Measurements from ENCODE around the gene TAGLN. TPM values are rescaled to one million over a fixed set of nuclear protein-coding genes. Genes with fewer than 3 reads are reported as not detected.

The TAGLN gene
- polyA plus RNA-seq, 1 experiment, result 3,100 TPM

GRCh38 chr11:117238221-117238620 is 39.1 kb downstream of the TAGLN start:
- Histone ChIP-seq H3K27ac (ENCODE audit: low read depth, low read length) (no peak overlapping the region), H3K27me3 (ENCODE audit: control insufficient read depth, insufficient read depth, low read length) (no peaks in the 10 kb centered on the region), H3K9me3 (ENCODE audit: control insufficient read depth, insufficient read depth, low read length) (no peaks in the 10 kb centered on the region), H3K4me3 (ENCODE audit: low read depth, low read length) (no peak overlapping the region)
- TF ChIP-seq CTCF (IDR thresholded peaks at IDR 0.05; ENCODE audit: low read depth, low read length), result no peak
- no peak for DNase-seq (ENCODE audit: low read depth, low spot score)
- ChIA-PET POLR2A (interaction anchor here (0.7 kb wide), 1 partner anchor 359 kb away, joined by 4 read pairs; no protein-coding TSS in a partner anchor), CTCF (interaction anchor here (0.7 to 1.6 kb wide), 3 partner anchors 18 to 325 kb away, joined by 3 to 9 read pairs (median 7); no protein-coding TSS in a partner anchor)

- Histone ChIP-seq H3K9me3 (ENCODE audit: control insufficient read depth, insufficient read depth, low read length) (no peaks in the 10 kb centered on the region), H3K27ac (ENCODE audit: low read depth, low read length) (no peak overlapping the region), H3K27me3 (ENCODE audit: control insufficient read depth, insufficient read depth, low read length) (no peaks in the 10 kb centered on the region), H3K4me3 (ENCODE audit: low read depth, low read length) (no peak overlapping the region)
- peak; percentile 76 for DNase-seq (ENCODE audit: low read depth, low spot score)
- CTCF ChIA-PET, result interaction anchor here (0.6 to 1.7 kb wide), 10 partner anchors 15 to 187 kb away, joined by 3 to 7 read pairs (median 4); no protein-coding TSS in a partner anchor
- peak; percentile 72 for TF ChIP-seq CTCF (IDR thresholded peaks at IDR 0.05; ENCODE audit: low read depth, low read length)
- POLR2A ChIA-PET, result interaction anchor here (0.6 kb wide), 1 partner anchor 92 kb away, joined by 5 read pairs; no protein-coding TSS in a partner anchor
Measured at GRCh38 chr11:117239295-117239694, 40.1 kb downstream of the TAGLN start.

GRCh38 chr11:117248341-117248740 is 49.2 kb downstream of the TAGLN start:
- DNase-seq (ENCODE audit: low read depth, low spot score), result no peak
- H3K9me3 ChIP-seq (ENCODE audit: control insufficient read depth, insufficient read depth, low read length), result no peaks in the 10 kb centered on the region
- no peak overlapping the region for H3K27ac ChIP-seq (ENCODE audit: low read depth, low read length)
- no peak overlapping the region for H3K4me3 ChIP-seq (ENCODE audit: low read depth, low read length)
- TF ChIP-seq CTCF (IDR thresholded peaks at IDR 0.05; ENCODE audit: low read depth, low read length), result no peak
- H3K27me3 ChIP-seq (ENCODE audit: control insufficient read depth, insufficient read depth, low read length), result no peaks in the 10 kb centered on the region
- ChIA-PET CTCF (interaction anchor here (1.1 kb wide), 1 partner anchor 8 kb away, joined by 3 read pairs; no protein-coding TSS in a partner anchor), POLR2A (no interaction called here)

GRCh38 chr11:117249571-117249970 is 50.4 kb downstream of the TAGLN start:
- no peaks in the 10 kb centered on the region for H3K27me3 ChIP-seq (ENCODE audit: control insufficient read depth, insufficient read depth, low read length)
- TF ChIP-seq CTCF (IDR thresholded peaks at IDR 0.05; ENCODE audit: low read depth, low read length), result no peak
- DNase-seq (ENCODE audit: low read depth, low spot score), result no peak
- ChIA-PET POLR2A (no interaction called here), CTCF (no interaction called here)
- H3K9me3 ChIP-seq (ENCODE audit: control insufficient read depth, insufficient read depth, low read length), result no peaks in the 10 kb centered on the region
- H3K4me3 ChIP-seq (ENCODE audit: low read depth, low read length), result no peak overlapping the region
- no peak overlapping the region for H3K27ac ChIP-seq (ENCODE audit: low read depth, low read length)

- Histone ChIP-seq H3K4me3 (ENCODE audit: low read depth, low read length) (no peak overlapping the region), H3K27ac (ENCODE audit: low read depth, low read length) (no peak overlapping the region), H3K9me3 (ENCODE audit: control insufficient read depth, insufficient read depth, low read length) (no peaks in the 10 kb centered on the region), H3K27me3 (ENCODE audit: control insufficient read depth, insufficient read depth, low read length) (no peaks in the 10 kb centered on the region)
- CTCF ChIA-PET, result no interaction called here
- POLR2A ChIA-PET, result no interaction called here
- DNase-seq (ENCODE audit: low read depth, low spot score), result no peak
- TF ChIP-seq CTCF (IDR thresholded peaks at IDR 0.05; ENCODE audit: low read depth, low read length), result no peak
Measured at GRCh38 chr11:117251506-117251905, 52.3 kb downstream of the TAGLN start.
